Left lobe of liver (tissue), 2 donors: ENCODE data around the gene GCN1. TPM values are rescaled to one million over a fixed set of nuclear protein-coding genes. Genes with fewer than 3 reads are reported as not detected.
"Not testable (repeated sequence)": the region's sequence is repeated elsewhere in the genome, so short reads cannot be mapped to it uniquely, and the experiment has no call there.

Experiments used
- ATAC-seq: fragments of 200-7000 bp; cut with Tn5 transposase; one replicate; pipeline ENCODE4 v1.9.1; 2020; ENCODE audit warnings: mild to moderate bottlenecking, moderate library complexity
- DNase-seq: peaks from one replicate; pipeline ENCODE4 v3.0.0-alpha.2; 2020; ENCODE audit warnings: low spot score
- total RNA-seq: library from RNA; stranded (reverse); gene quantifications from one replicate; pipeline ENCODE4 v1.2.1, GENCODE V29; 2021
- donor health status: DM: no; HTN: no; CAD: no; lungs with moderate emphysema.
- donor health status: DM: no; HTN: yes; CAD: no.

The GCN1 gene
- total RNA-seq, 1 donor from 2014 or later = 42.7 TPM

DNA sequence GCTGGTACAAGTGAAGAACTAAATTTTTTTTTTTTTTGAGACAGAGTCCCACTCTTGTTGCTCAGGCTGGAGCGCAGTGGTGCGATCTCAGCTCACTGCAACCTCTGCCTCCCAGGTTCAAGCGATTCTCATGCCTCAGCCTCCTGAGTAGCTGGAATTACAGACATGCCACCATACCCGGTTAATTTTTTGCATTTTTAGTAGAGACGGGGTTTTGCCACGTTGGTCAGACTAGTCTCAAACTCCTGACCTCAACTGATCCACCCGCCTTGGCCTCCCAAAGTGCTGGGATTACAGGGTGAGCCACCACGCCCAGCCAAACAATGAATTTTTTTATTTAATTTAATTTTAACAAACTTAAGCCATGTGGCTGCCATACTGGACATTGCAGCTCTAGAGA lies 1.2 kb downstream of the GCN1 start:
- not testable (repeated sequence) for ATAC-seq, DNase-seq

DNA sequence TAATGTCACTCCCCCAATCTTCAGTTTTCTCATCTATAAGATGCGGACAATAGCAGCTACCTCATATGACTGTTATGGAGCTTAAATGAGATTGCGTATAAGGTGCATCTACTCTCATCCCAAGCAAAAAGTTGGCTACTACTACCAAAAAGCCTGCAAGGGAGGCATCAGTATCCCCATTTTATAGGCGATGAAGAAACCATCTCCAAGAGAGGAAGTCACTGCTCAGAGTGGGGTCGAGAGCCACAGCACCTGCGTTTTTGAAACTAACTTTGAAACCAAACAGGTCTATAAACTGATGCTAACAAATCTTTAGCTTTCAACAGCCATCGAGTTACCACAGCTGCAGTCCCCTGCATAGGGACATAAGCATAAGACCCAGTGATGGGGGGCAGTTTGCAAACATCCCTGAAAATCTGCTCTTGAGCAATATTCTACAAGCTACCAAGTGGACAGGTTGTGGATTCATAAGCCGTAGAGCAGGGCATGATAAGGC lies 3.5 kb downstream of the GCN1 start:
- no peak for ATAC-seq
- no peak for DNase-seq

- DNase-seq (no peak), ATAC-seq (no peak)
Measured at GRCh38 chr12:120190386-120190785, 4.1 kb downstream of the GCN1 start.

DNA sequence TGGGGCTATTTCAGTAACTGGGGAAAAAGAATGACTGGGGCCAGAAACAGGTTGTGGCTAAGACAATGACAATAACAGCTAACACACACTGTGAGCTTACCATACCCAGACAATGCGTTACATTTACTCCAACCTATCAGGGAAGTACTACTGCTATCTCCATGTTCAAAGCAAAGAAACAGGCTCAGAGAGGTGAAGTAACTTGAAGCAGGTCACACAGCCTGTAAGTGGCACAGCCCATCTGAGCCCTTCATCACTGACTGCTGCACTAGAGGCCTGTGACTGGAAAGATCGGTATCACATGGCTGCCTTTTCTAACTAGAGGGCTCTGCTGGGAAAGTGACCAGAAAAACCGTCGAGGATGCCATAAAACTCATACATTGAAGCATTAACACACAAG lies 7.9 kb downstream of the GCN1 start:
- no peak for DNase-seq
- no peak for ATAC-seq

- ATAC-seq = no peak
Measured at GRCh38 chr12:120183211-120183631, 11.3 kb downstream of the GCN1 start.

DNA sequence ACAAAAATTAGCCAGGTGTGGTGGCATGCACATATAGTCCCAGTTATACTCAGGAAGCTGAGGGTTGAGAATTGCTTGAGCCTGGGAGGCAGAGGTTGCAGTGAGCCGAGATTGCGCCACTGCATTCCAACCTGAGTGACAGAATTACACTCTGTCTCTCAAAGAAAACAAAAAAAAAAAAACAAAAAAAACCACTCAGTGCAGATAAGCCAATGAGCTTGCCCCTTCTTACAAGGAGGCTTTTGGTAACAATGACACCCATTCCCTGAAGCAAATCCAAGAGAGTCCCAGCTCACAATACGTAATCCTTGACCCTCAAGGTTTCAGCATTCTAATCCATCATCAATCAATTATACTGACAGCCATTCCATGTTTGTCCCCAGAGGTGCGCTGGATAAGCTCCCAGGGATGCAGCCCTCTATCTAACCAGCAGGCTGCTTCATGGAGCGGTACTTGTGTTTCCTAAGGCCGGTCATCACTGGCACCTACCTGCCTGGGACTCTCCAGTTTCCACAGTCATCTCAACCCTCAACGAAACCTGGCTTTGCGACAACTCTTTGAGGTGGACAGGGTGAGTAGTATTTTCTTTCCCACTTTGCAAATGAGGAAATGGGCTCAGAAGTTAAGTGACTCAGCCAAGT lies 12.4 kb downstream of the GCN1 start:
- no peak for DNase-seq
- peak; percentile 48 for ATAC-seq

More at GRCh38 chr12:120183211-120183631, 11.3 kb downstream of the GCN1 start:
- no peak for DNase-seq

DNA sequence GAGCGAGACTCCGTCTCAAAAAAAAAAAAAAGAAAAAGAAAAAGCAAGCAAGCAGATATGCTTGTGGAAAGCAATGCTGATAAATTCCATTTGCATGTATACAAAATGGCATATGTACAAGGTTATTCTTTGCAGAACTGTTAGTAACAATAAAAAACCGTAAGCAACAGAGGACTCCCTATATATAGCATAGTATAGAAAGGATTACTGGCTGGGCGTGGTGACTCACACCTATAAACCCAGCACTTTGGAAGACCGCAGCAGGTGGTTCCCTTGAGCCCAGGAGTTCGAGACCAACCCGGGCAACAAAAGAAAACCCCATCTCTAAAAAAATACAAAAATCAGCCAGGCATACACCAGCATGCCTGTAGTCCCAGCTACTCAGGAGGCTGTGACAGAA lies 13.5 kb downstream of the GCN1 start:
- DNase-seq (no peak), ATAC-seq (no peak)

DNA sequence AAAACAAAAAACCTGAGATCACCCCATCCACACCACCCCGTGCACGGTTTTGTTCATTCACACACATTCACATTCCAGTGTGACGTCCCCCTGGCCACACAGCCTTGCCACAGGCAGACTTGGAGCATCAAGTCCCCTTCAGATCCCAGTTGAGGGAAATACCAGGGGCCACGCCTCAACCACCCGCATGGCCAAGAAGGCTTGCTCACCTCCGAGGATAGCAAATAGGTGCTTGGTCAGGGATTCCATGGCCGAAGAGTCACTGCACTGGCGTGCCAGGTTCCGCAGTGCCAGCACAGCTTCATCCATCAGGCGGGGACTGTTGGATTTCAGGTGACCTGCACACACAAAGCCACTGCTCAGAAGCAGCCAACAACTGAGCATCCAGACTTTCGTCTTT lies 19.0 kb downstream of the GCN1 start:
- no peak for DNase-seq

GRCh38 chr12:120175062-120175461 lies 19.5 kb downstream of the GCN1 start:
- no peak for ATAC-seq
- DNase-seq = no peak

More for the DNA sequence above, 19.0 kb downstream of the GCN1 start:
- ATAC-seq = no peak

- DNase-seq (no peak), ATAC-seq (no peak)
Measured at GRCh38 chr12:120172053-120172452, 22.5 kb downstream of the GCN1 start.

GRCh38 chr12:120170631-120171030 lies 23.9 kb downstream of the GCN1 start:
- ATAC-seq = peak; percentile 65
- no peak for DNase-seq

GRCh38 chr12:120169946-120170345 lies 24.6 kb downstream of the GCN1 start:
- ATAC-seq (no peak), DNase-seq (no peak)

DNA sequence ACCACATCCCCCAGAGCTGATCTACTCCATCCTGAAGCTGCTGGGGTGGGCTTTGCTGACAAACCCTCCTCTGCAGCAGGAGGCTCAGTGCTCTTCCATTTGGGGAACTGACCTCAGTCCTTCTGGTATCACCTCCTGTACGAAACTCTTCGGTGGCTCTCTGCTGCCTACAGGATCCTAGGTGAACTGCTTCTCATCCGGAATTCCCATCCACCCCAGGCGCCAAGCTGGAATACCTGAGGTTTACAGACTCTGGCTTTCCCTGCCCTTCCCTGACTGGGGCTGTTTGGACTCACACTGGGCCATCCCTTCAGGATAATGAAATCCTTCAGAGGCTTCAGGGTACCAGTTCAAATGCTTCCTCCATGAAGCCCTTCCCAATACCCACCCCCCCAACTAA lies 26.2 kb downstream of the GCN1 start:
- no peak for ATAC-seq
- no peak for DNase-seq

GRCh38 chr12:120167529-120168095 lies 26.9 kb downstream of the GCN1 start:
- no peak for DNase-seq
- ATAC-seq = no peak

GRCh38 chr12:120164293-120164692 lies 30.2 kb downstream of the GCN1 start:
- DNase-seq = no peak
- peak; percentile 7 for ATAC-seq

GRCh38 chr12:120162763-120163162 lies 31.8 kb downstream of the GCN1 start:
- DNase-seq (peak; percentile 77), ATAC-seq (peak; percentile 83)

- ATAC-seq = no peak
Measured at GRCh38 chr12:120161852-120162251, 32.7 kb downstream of the GCN1 start.

DNA sequence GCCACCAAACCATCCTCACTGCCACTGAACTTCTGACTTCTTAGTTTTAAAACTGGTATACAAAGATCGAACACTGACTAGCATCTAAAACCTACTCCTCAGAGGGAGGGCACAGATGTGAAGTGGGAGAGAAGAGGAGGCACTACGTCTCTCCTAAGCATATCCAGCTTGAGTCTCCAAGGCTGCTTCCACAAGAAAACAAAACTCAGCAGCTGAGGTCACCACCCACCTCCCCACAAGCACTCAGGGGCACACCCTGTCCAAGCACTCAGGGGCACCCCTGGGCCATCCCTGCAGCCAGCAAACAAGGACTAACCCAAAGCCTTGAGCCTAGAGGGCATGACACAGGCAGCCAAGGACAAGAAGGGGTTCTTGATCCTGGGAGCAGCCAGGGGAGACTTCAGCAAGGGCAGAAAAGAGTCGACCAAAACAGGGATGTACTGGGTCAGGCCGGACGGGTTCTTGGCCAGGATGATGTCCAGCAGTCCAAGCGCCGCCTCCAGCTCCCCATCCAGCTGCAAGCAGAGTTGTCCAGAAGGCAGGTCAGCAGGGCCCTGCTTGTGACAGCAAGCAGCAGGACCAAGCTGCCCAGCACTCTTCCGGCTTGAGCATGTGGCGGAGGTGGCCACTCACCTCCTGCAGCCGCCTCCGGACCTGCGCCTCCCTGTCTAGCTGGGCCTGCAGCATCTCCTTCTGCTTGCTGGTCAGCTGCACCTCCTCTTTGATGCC lies 34.8 kb downstream of the GCN1 start:
- ATAC-seq (no peak), DNase-seq (no peak)

More at GRCh38 chr12:120161852-120162251, 32.7 kb downstream of the GCN1 start:
- no peak for DNase-seq

DNA sequence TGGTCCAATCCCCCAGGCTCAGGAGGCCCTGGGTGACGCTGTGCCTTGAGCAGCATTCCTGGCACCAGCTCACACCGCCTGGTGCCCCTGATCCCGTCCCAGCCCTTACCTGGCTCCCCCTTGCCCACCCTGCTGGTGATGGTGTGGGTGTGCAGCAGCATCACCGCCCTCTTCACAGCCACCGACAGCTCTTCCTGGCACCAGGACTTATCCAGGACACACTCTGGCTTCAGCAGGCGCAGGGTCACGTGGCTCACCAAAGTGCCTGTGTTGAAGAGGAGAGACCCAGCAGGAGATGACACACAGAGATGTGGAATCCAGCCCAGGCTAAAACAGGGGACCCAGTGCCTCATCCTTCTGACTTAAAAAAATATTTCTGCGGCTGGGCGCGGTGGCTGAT lies 36.2 kb downstream of the GCN1 start:
- ATAC-seq (no peak), DNase-seq (no peak)

GRCh38 chr12:120157678-120158077 lies 36.8 kb downstream of the GCN1 start:
- DNase-seq (no peak), ATAC-seq (no peak)

DNA sequence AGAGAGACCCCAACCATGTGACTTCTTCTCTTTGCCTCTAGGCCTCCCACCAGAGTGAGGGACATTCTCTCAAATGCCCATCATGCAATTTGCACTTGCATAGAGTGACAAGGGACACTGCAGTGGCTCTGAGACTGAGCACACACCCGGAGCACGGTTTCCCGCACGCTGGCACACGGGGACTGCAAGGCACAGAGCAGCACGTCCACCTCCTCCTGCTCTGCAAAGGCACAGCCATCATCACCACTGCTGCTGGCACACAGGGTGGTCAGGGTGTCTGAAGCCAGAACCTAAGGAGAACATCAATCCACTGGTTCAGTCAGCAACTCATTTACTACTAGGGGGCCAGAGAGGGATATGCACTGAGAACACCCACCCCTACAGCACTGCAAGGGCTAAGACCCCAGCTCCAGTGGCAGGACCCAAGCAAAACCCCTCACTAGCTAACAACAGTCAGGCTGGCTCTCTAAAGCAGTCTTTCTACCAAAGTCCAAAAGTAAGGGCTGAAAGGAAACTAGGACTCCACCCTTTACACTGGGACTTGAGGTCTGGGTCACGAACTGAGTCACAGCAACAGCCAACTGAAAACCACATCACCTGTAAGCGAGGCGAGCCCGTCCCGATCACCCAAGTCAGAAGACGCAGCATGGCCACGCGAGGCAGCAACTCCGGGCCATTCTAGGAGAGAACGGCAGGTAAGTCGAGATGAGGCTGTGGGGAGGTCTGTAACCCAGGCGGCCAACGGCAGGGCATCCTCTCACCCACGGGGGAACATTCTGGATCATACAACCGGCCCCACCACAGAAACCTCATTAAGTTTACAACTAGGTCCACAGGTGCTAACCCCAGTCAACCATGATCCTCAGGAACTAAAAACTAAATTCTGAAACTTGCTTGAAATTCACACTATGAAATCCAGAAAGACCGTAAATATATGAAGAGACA lies 37.9 kb downstream of the GCN1 start:
- ATAC-seq (no peak), DNase-seq (no peak)
